ENCODE results near the gene IGFL4. TPM values are rescaled to one million over a fixed set of nuclear protein-coding genes. Genes with fewer than 3 reads are reported as not detected.

IGFL4 gene
- total and polyA plus RNA-seq, 10 of the 15 experiments (the other 5 are each of a cell fraction or from before 2014, with no cell fraction given), result not detected

GRCh38 chr19:46009530-46010510, 31.0 kb downstream of the IGFL4 start (continued):
- peak; percentile 74 to 85 (median 84) for TF ChIP-seq CTCF (IDR thresholded peaks at IDR 0.05 in 2 of 3, conservative IDR thresholded peaks at IDR 0.05 in 1 of 3; ENCODE audit: control insufficient read depth in 2 of 3, extremely low read depth in 1 of 3, insufficient read depth in 1 of 3, low read depth in 3 of 3, low read length in 3 of 3)
- peak; percentile 48 for TF ChIP-seq RUNX3 (IDR thresholded peaks at IDR 0.05; ENCODE audit: low read length)
- no peak for TF ChIP-seq BMI1 (IDR thresholded peaks at IDR 0.05; ENCODE audit: borderline replicate concordance)
- TF ChIP-seq ZBTB33 (IDR thresholded peaks at IDR 0.05), result peak; percentile 83
- no peak for TF ChIP-seq IRF4 (IDR thresholded peaks at IDR 0.05; ENCODE audit: low read depth, low read length)
- no peak for TF ChIP-seq ATF2 (IDR thresholded peaks at IDR 0.05; ENCODE audit: low read length)

Data from GM12878 (cell line).